ENCODE results near the gene MGRN1.

DNA sequence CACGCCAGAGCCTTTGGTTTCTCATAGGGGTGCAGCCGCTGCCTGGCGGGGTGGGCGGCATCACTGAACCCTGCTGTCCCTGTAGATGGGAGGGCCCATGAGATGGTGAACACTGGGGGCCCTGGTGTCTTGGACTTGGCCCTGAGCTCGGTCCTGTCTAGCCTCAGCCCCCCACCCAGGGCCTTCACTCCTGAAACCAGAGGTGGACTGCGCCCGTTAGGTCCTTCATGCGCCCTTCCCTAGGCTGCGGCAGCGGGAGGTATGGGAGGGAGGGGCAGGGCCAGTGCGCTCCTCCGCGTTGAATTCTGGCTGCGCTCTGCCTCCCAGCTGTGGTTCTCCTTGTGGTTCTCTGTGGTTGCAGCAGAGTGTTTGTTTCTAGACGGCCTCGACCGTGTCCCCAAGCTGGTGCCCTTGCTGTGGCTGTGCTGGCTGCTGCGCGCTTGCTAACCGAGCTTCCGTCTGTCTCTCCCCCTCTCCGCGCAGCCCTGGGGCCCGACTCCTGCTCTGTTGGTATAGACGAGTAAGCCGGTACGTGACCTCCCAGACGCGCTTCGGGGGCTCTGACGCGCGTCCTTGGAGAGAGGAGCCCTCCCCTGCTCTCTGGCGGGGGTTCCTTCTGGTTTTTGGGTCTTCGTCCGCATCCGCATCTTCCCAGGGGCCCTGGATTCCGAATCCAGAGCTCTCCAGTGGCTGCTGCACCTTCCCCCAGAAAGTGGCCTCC, 61.3 kb downstream of the MGRN1 start:
- no peak for TF ChIP-seq CTCF (conservative IDR thresholded peaks at IDR 0.05 in 1 of 2, IDR thresholded peaks at IDR 0.05 in 1 of 2; ENCODE audit: extremely low read depth in 1 of 2, insufficient read depth in 1 of 2, low read depth in 1 of 2, low read length in 2 of 2)
- TF ChIP-seq EZH2 (IDR thresholded peaks at IDR 0.05; ENCODE audit: borderline replicate concordance, low read length) = no peak

All from mammary epithelial cell (primary cell).